Calu3 (cell line): ENCODE data around the gene PDGFD. TPM values are rescaled to one million over a fixed set of nuclear protein-coding genes. Genes with fewer than 3 reads are reported as not detected.

Experiments used
- BruUV-seq: library from RNA; stranded (reverse); fragments of 400-500 nt; replicated peaks from 2 replicates; lab custom pipeline; 2021; lab: Mats Ljungman, UMichigan
- CTCF ChIA-PET: fragments of 300-600 bp; sonication (Branson Sonifier 250); formaldehyde crosslinking; loops from one replicate; lab custom pipeline; 2022; ENCODE audit warnings: antibody characterized with exemption; lab: Charles Lee
- DNase-seq: peaks from one replicate; pipeline ENCODE4 v3.0.0; 2022
- H3K27ac Mint-ChIP-seq: one replicate; pipeline ENCODE4 v1.8.0; 2022; ENCODE audit warnings: mixed read lengths; ENCODE audit not compliant: unreplicated experiment
- H3K27me3 Mint-ChIP-seq: one replicate; pipeline ENCODE4 v1.8.0; 2022; ENCODE audit warnings: mixed read lengths; ENCODE audit not compliant: unreplicated experiment
- H3K36me3 Mint-ChIP-seq: one replicate; pipeline ENCODE4 v1.8.0; 2022; ENCODE audit warnings: mild to moderate bottlenecking, moderate library complexity, mixed read lengths; ENCODE audit not compliant: insufficient read depth, unreplicated experiment
- H3K4me1 Mint-ChIP-seq: one replicate; pipeline ENCODE4 v1.8.0; 2022; ENCODE audit warnings: mild to moderate bottlenecking, low read depth, mixed read lengths; ENCODE audit not compliant: unreplicated experiment
- H3K4me3 Mint-ChIP-seq: one replicate; pipeline ENCODE4 v1.8.0; 2022; ENCODE audit warnings: mild to moderate bottlenecking, low read depth, moderate library complexity, mixed read lengths; ENCODE audit not compliant: unreplicated experiment
- H3K9me3 Mint-ChIP-seq: one replicate; pipeline ENCODE4 v1.8.0; 2022; ENCODE audit warnings: low read depth, mixed read lengths; ENCODE audit not compliant: unreplicated experiment
- CTCF ChIP-seq: fragments of 200-600 bp; IDR thresholded peaks from one replicate; pipeline ENCODE4 v1.8.0; 2022; ENCODE audit warnings: antibody characterized with exemption; ENCODE audit not compliant: unreplicated experiment
- intact Hi-C: fragments of 100-400 bp; cut with micrococcal nuclease; formaldehyde crosslinking; loops from one replicate; pipeline ENCODE4 v1.10.0; 2022; ENCODE audit not compliant: unreplicated experiment
- total RNA-seq: library from RNA; stranded (reverse); gene quantifications from 2 replicates; pipeline ENCODE4 v1.2.3, GENCODE V29; 2022

The PDGFD gene
- total RNA-seq, 1 experiment from 2014 or later = 5.1 TPM

DNA sequence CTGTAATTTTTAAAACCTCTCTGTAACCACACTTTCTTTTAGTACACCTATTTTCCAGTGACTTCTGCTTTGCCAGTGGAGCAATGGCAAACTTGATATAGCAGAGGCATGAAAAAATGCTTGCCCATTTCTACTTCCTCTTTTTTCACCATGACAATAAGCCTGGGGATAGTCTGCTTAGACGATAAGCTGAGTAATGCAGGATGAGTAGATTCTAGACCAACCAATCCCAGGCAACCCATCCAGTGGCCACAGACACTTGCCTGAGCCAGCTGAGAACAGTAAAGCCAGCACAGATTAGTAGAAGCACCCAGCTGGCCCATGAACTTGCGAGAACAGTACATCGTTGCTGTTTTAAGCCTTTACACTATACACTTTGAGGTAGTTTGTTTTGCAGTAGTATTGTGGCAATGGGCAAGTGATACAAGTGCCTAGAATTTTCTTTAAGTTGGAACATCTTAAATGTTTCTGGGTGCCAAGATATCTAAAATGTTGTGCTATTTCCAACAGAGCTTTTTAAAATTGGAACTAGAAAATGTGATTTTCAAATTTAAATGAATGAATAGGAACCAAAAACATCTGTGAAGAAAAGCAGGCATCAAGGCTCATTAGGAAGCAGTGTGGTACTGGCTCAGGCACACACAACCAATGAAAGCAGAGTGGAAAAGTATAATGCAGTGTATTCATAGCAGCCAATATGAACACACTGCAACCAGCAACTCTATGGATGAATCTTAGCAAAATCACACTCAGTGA is 89.8 kb downstream of the PDGFD start:
- Mint-ChIP-seq H3K4me3 (no peak overlapping the region), H3K9me3 (no peaks in the 10 kb centered on the region), H3K4me1 (peaks cover 10% of the 10 kb centered on the region), H3K27me3 (no peaks in the 10 kb centered on the region), H3K36me3 (no peaks in the 10 kb centered on the region), H3K27ac (no peak overlapping the region)
- no peak for DNase-seq
- TF ChIP-seq CTCF = no peak
- BruUV-seq = no TSS peak
- CTCF ChIA-PET = no interaction called here
- intact Hi-C loops = no loop called here

- H3K9me3 Mint-ChIP-seq = no peaks in the 10 kb centered on the region
- intact Hi-C loops = no loop called here
- no peak overlapping the region for H3K4me3 Mint-ChIP-seq
- H3K36me3 Mint-ChIP-seq = no peaks in the 10 kb centered on the region
- H3K27ac Mint-ChIP-seq = no peak overlapping the region
- H3K4me1 Mint-ChIP-seq = no peaks in the 10 kb centered on the region
- CTCF ChIA-PET = no interaction called here
- H3K27me3 Mint-ChIP-seq = no peaks in the 10 kb centered on the region
- no TSS peak for BruUV-seq
- no peak for DNase-seq
- no peak for TF ChIP-seq CTCF
These were observed 96.4 kb downstream of the PDGFD start for GRCh38 chr11:104067534-104067933.

GRCh38 chr11:104064034-104064630 is 99.8 kb downstream of the PDGFD start:
- no peaks in the 10 kb centered on the region for H3K4me1 Mint-ChIP-seq
- no peaks in the 10 kb centered on the region for H3K27me3 Mint-ChIP-seq
- DNase-seq = no peak
- CTCF ChIA-PET = no interaction called here
- no peak overlapping the region for H3K27ac Mint-ChIP-seq
- intact Hi-C loops = no loop called here
- no peaks in the 10 kb centered on the region for H3K9me3 Mint-ChIP-seq
- TF ChIP-seq CTCF = no peak
- no TSS peak for BruUV-seq
- no peak overlapping the region for H3K4me3 Mint-ChIP-seq
- H3K36me3 Mint-ChIP-seq = no peaks in the 10 kb centered on the region

GRCh38 chr11:104061853-104062521 is 102.0 kb downstream of the PDGFD start:
- BruUV-seq = no TSS peak
- DNase-seq = no peak
- no peak overlapping the region for H3K27ac Mint-ChIP-seq
- H3K4me1 Mint-ChIP-seq = no peaks in the 10 kb centered on the region
- intact Hi-C loops = no loop called here
- no peak for TF ChIP-seq CTCF
- no peak overlapping the region for H3K4me3 Mint-ChIP-seq
- no peaks in the 10 kb centered on the region for H3K27me3 Mint-ChIP-seq
- H3K36me3 Mint-ChIP-seq = no peaks in the 10 kb centered on the region
- no peaks in the 10 kb centered on the region for H3K9me3 Mint-ChIP-seq
- CTCF ChIA-PET = no interaction called here
